ENCODE results near the gene ARPP21. TPM values are rescaled to one million over a fixed set of nuclear protein-coding genes. Genes with fewer than 3 reads are reported as not detected.

The ARPP21 gene
- total RNA-seq, 4 donors from 2014 or later: not detected

DNA sequence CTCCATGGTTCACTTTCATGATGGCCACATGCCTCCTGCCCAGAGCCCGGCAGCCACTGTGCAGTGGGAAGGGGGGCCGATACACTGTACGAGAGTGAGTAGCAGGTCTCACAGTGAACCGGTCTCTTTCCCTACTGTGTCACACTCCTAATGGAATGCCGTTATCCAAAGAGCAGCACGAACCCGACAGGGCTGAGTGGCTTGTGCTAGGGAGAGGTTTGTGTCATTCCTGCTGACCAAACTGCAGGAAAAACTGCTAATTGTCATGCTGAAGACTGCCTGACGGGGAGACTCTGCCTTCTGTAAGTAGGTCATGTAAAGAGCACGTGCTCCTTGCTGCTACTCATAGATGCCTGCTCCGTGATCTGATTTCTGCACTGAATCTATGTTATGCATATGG, 105.1 kb downstream of the ARPP21 start:
- TF ChIP-seq, protein P1, sequence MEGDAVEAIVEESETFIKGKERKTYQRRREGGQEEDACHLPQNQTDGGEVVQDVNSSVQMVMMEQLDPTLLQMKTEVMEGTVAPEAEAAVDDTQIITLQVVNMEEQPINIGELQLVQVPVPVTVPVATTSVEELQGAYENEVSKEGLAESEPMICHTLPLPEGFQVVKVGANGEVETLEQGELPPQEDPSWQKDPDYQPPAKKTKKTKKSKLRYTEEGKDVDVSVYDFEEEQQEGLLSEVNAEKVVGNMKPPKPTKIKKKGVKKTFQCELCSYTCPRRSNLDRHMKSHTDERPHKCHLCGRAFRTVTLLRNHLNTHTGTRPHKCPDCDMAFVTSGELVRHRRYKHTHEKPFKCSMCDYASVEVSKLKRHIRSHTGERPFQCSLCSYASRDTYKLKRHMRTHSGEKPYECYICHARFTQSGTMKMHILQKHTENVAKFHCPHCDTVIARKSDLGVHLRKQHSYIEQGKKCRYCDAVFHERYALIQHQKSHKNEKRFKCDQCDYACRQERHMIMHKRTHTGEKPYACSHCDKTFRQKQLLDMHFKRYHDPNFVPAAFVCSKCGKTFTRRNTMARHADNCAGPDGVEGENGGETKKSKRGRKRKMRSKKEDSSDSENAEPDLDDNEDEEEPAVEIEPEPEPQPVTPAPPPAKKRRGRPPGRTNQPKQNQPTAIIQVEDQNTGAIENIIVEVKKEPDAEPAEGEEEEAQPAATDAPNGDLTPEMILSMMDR (IDR thresholded peaks at IDR 0.05; ENCODE audit: low read depth): no peak

DNA sequence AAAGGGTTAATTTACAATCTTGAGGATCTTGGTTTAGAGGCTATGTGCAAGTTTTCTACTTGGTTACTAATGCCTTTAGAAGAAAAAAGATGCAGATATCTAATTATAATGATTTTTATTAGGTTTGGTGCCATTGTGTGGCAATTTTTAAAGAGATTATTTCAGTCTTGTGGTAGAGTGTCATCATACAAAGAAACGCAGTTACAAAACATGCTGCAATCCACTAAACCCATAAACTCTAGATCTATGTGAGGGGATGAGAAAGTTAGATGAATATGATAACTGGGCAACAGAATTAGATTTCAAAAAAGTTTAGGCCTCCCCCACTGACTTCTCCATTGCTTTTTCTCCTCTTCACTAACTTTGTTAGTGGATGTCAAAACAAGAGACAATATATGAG, 106.0 kb downstream of the ARPP21 start:
- TF ChIP-seq, protein P1 (IDR thresholded peaks at IDR 0.05; ENCODE audit: low read depth): no peak

DNA sequence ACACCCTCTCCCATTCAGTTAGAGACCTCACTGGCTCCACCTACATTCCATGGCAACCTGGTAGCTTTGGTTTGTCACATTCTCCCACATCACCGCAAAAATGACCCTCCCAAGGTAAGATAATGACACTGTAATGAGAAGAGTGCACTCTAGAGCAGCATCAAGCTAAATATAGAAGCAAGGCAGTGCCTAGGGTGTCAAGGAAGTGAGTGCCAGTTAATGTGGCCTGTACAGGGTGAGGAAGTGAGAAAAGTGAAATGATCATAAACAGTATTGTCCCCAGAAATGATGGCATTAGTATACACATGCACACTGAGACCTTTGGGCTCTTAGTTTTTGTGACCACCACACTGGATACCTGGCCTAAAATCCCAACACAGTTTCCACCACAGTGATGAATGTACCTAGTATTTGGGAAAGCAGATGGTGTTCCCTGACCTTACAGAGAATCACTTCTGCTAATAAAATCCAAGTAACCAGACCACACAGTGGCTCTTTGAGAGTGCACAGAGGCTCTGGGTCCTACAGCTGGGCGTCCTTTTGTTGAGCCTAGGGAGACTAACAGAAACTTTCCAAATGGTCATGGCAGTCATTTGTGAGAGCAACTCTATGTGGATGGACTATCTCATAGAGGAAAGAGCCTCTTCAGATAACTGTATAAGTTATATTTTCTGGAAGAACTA, 106.6 kb downstream of the ARPP21 start:
- TF ChIP-seq, protein P1 (IDR thresholded peaks at IDR 0.05; ENCODE audit: low read depth): no peak

DNA sequence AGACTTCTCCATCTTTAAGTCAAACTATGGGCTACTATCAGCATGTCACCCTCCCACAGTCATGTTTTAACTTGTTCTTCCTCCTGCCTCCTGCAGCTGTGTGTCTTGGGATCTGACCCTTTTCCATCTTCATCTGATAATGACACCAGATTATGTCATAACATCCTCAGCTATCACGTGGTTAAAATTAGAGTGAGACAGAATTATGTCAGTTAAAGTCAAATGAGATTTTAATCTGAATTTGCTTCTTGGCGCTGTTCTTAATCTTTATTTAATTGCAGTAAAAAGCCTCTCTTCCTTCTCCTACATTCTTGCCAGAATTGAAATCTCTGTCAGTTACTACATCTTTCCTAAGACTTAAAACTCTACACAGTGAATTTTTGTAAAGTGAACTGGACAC, 107.2 kb downstream of the ARPP21 start:
- TF ChIP-seq, protein P1 (IDR thresholded peaks at IDR 0.05; ENCODE audit: low read depth): no peak

DNA sequence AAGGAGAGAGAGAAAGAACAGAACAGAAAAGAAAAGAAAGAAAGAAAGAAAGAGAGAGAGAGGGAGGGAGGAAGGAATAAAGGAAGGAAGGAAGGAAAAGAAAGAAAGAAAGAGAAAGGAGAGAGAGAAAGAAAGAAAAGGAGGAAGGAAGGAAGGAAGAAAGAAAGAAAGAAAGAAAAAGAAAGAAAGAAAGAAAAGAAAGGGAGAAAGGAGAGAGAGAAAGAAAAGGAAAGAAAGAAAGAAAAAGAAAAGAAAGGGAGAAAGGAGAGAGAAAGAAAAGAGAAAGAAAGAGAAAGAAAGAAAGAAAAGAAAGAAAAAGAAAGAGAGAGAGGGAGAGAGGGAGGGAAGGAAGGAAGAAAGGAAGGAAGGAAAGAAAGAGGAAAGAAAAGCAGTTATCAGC, 108.8 kb downstream of the ARPP21 start:
- TF ChIP-seq, protein P1 (IDR thresholded peaks at IDR 0.05; ENCODE audit: low read depth): no peak

DNA sequence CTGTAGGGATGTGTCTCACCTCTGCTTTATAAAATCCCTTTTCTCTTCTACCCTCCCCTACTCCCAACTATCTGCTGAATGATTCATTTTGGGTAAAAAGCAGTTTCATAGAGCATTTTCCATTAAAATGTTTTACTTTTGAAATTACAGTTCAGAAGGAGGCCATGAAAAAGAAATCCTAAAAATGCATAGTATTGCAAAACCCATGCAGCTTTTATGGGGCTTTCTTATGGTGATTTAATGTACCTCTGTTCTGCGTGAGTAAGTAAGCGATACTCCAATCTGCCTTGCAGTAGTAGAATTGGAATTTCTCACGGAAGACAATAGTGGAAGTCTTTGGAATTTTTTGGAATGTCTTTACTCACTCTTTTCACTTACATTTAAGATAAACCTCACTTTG, 111.9 kb downstream of the ARPP21 start:
- TF ChIP-seq, protein P1 (IDR thresholded peaks at IDR 0.05; ENCODE audit: low read depth): no peak

DNA sequence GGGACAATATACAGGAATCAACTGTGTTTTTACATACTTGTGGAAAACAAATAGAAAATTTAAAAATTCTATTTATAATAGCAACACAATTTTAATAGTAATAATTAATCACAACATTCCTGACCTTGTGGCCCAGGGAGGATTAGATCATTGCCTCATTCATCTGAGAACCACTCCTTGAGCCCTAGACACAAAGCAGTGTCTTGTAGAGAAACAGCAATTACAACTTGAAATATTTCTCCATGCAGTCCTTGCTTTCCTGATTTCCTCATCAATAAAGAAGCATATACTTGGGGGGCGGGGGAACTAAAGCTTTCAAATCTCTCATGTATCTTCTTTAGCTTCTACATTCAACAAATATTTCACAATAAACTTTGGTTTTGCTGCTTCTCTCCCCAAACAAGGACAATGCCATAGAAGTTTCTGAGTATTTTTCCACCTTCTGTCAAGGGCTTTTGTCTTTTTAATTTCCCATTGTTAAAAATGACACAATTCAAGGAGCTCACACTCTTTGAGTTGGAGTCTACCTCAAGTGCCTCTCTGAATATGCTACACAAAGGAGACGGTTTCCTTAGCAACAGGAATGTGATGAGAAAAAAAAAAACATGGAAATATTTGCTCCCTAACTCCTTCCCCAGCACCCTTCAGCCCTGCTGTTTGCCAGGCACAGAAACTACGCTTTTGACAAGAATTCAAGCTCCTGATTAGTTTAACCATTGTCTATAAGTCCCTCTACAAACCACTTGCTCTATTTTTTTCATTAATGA, 118.8 kb downstream of the ARPP21 start:
- TF ChIP-seq, protein P1 (IDR thresholded peaks at IDR 0.05; ENCODE audit: low read depth): no peak
